NT2/D1 (cell line): ENCODE data around the gene MON2.

Experiments used
- YY1 ChIP-seq: IDR thresholded peaks from 2 replicates; pipeline ENCODE4 v1.6.1; 2011; ENCODE audit not compliant: insufficient read length, insufficient read depth
- ZNF274 ChIP-seq: IDR thresholded peaks from 2 replicates; pipeline ENCODE4 v1.6.1; 2011; ENCODE audit warnings: mild to moderate bottlenecking, low read depth, low read length

- TF ChIP-seq YY1 (no peak), ZNF274 (no peak)
Measured at GRCh38 chr12:62543324-62543723, 76.7 kb downstream of the MON2 start.
